ENCODE results near the gene TCFL5. TPM values are rescaled to one million over a fixed set of nuclear protein-coding genes. Genes with fewer than 3 reads are reported as not detected.

The TCFL5 gene
- total and polyA plus RNA-seq, 3 donors from 2014 or later, result 66.4 to 184 (median 85.3) TPM

GRCh38 chr20:62896526-62896925 is 34.9 kb upstream of the TCFL5 start:
- intact Hi-C loops (cut with DNase I; ENCODE audit: low total_unique reads), result no loop called here
- H3K4me3 ChIP-seq, result no peak overlapping the region
- H3K27ac ChIP-seq, result no peak overlapping the region
- no peak for DNase-seq
- WGBS, 2 donors, result 92 to 98% methylated on average over 15 to 16 of the region's 16 CpGs
- no peaks in the 10 kb centered on the region for H3K27me3 ChIP-seq
- no peak for TF ChIP-seq POLR2A (IDR thresholded peaks at IDR 0.05)
- TF ChIP-seq CTCF (IDR thresholded peaks at IDR 0.05), result no peak
- peaks cover 4% of the 10 kb centered on the region for H3K36me3 ChIP-seq (ENCODE audit: low read depth, missing control alignments)
- H3K4me1 ChIP-seq, result peaks cover 10% of the 10 kb centered on the region
- H3K9me3 ChIP-seq, result no peaks in the 10 kb centered on the region

GRCh38 chr20:62895539-62895938 is 33.9 kb upstream of the TCFL5 start:
- no peaks in the 10 kb centered on the region for H3K9me3 ChIP-seq

GRCh38 chr20:62894261-62894660 is 32.6 kb upstream of the TCFL5 start:
- intact Hi-C loops (cut with DNase I; ENCODE audit: low total_unique reads), result no loop called here

More at GRCh38 chr20:62895539-62895938, 33.9 kb upstream of the TCFL5 start:
- TF ChIP-seq POLR2A (IDR thresholded peaks at IDR 0.05) (no peak), CTCF (IDR thresholded peaks at IDR 0.05) (no peak)
- Histone ChIP-seq H3K36me3 (ENCODE audit: low read depth, missing control alignments) (peaks cover 4% of the 10 kb centered on the region), H3K27ac (no peak overlapping the region), H3K4me3 (no peak overlapping the region), H3K4me1 (peaks cover 9% of the 10 kb centered on the region), H3K27me3 (no peaks in the 10 kb centered on the region)
- intact Hi-C loops (cut with DNase I; ENCODE audit: low total_unique reads), result no loop called here
- DNase-seq, result no peak
- WGBS, 2 donors, result 90 to 91% methylated on average over 9 of the region's 9 CpGs

GRCh38 chr20:62893700-62894099 is 32.1 kb upstream of the TCFL5 start:
- intact Hi-C loops (cut with DNase I; ENCODE audit: low total_unique reads), result no loop called here
- peaks cover 4% of the 10 kb centered on the region for H3K36me3 ChIP-seq (ENCODE audit: low read depth, missing control alignments)

More at GRCh38 chr20:62894261-62894660, 32.6 kb upstream of the TCFL5 start:
- WGBS, 2 donors, result 85 to 92% methylated on average over 14 of the region's 14 CpGs
- Histone ChIP-seq H3K4me3 (no peak overlapping the region), H3K9me3 (no peaks in the 10 kb centered on the region), H3K4me1 (no peaks in the 10 kb centered on the region), H3K27ac (no peak overlapping the region), H3K27me3 (no peaks in the 10 kb centered on the region), H3K36me3 (ENCODE audit: low read depth, missing control alignments) (peaks cover 4% of the 10 kb centered on the region)
- TF ChIP-seq CTCF (IDR thresholded peaks at IDR 0.05) (no peak), POLR2A (IDR thresholded peaks at IDR 0.05) (no peak)
- no peak for DNase-seq

More at GRCh38 chr20:62893700-62894099, 32.1 kb upstream of the TCFL5 start:
- H3K4me3 ChIP-seq, result no peak overlapping the region
- no peaks in the 10 kb centered on the region for H3K4me1 ChIP-seq
- no peaks in the 10 kb centered on the region for H3K9me3 ChIP-seq
- no peak for TF ChIP-seq CTCF (IDR thresholded peaks at IDR 0.05)
- TF ChIP-seq POLR2A (IDR thresholded peaks at IDR 0.05), result no peak
- 95 to 98% methylated on average over 4 to 14 of the region's 14 CpGs for WGBS, 2 donors
- H3K27me3 ChIP-seq, result no peaks in the 10 kb centered on the region
- DNase-seq, result no peak
- no peak overlapping the region for H3K27ac ChIP-seq
